Heart right ventricle (tissue), 16 donors: ENCODE results near the gene TMIE. TPM values are rescaled to one million over a fixed set of nuclear protein-coding genes. Genes with fewer than 3 reads are reported as not detected.

Experiments used
- ATAC-seq, 8 donors: fragments of 200-7000 bp; cut with Tn5 transposase; one replicate each; pipeline ENCODE4 v1.9.1; 2020; ENCODE audit warnings: mild to moderate bottlenecking in 8 of 8, moderate library complexity in 8 of 8, moderate number of reproducible peaks in 1 of 8
- DNase-seq, 2 donors: peaks; one replicate each; pipeline ENCODE4 v3.0.0-alpha.2; 2020
- H3K27ac ChIP-seq, 10 donors: fragments of 200-600 bp; sonication (generic) in 2 of 10; one replicate each; pipeline versions ENCODE4 v1.5.0 to v1.8.0; 2020 to 2022; ENCODE audit warnings: mild to moderate bottlenecking in 3 of 10
- H3K27me3 ChIP-seq, 7 donors: fragments of 200-600 bp; one replicate each; pipeline ENCODE4 v1.8.0; 2021 to 2022; ENCODE audit warnings: mild to moderate bottlenecking in 2 of 7
- H3K36me3 ChIP-seq, 9 donors: fragments of 200-600 bp; sonication (generic) in 1 of 9; one replicate each; pipeline versions ENCODE4 v1.5.0 to v1.8.0; 2020 to 2022; ENCODE audit warnings: mild to moderate bottlenecking in 2 of 9
- H3K4me1 ChIP-seq, 9 donors: fragments of 200-600 bp; sonication (generic) in 1 of 9; one replicate each; pipeline versions ENCODE4 v1.5.0 to v1.8.0; 2020 to 2022; ENCODE audit warnings: mild to moderate bottlenecking in 4 of 9
- H3K4me3 ChIP-seq, 10 donors: fragments of 200-600 bp; sonication (generic) in 2 of 10; one replicate each; pipeline versions ENCODE4 v1.5.0 to v1.8.0; 2020 to 2022; ENCODE audit warnings: mild to moderate bottlenecking in 7 of 10, moderate library complexity in 2 of 10
- H3K9me3 ChIP-seq, 11 donors: fragments of 200-600 bp in 10 of 11; sonication (generic) in 2 of 11; one replicate each; pipeline versions ENCODE4 v1.5.0 to v1.8.0; 2013 to 2022; ENCODE audit warnings: mild to moderate bottlenecking in 2 of 11, control low read depth in 1 of 11, moderate library complexity in 1 of 11
- CTCF ChIP-seq, 9 donors: fragments of 200-600 bp; sonication (generic) in 2 of 9; IDR thresholded peaks; one replicate each; pipeline versions ENCODE4 v1.5.0 to v1.8.0; 2021 to 2022; ENCODE audit warnings: antibody characterized with exemption in 9 of 9, mild to moderate bottlenecking in 5 of 9, moderate library complexity in 1 of 9
- WGBS, 2 donors: extraction: QIAGEN DNeasy Blood & Tissue Kit; methylation state at CpG; one replicate each; pipeline ENCODE4 v1.1.7; 2013; ENCODE audit warnings: inconsistent platforms in 1 of 2; 5-methylcytosine and 5-hydroxymethylcytosine counted together
- intact Hi-C, 10 donors: fragments of 100-400 bp; cut with DNase I; formaldehyde crosslinking; loops; one replicate each; pipeline versions ENCODE4 v1.11.1 to v1.14.2; 2022
- polyA plus RNA-seq, 2 donors: library from polyadenylated mRNA; stranded (reverse); fragments of 200-250 nt; gene quantifications; one replicate each; pipeline ENCODE4 v1.2.3, GENCODE V29; 2013
- total RNA-seq, 10 donors: library from RNA; stranded (reverse); fragmentation: NEBNext Ultra II Directional in 3 of 10; extraction: Animal tissue kit (Norgen Biotek cat#: 25700) in 3 of 10; gene quantifications; one replicate each; pipeline versions ENCODE4 v1.2.1 to v1.2.4, GENCODE V29; 2021 to 2023
- donor health status: Arrhythmogenic right ventricular cardiomyopathy.
- donor health status: ischemic (EF 13 %, LVEDD 7.1; RV severe dilation, severe dysfunction).
- donor health status: healthy with polysubstance abuse.
- donor health status: DM: no; HTN: yes; CAD: no.
- donor health status: DM: no; HTN: no; CAD: no.
- donor health status: ischemic (EF 25% LVEDD 6.9; RV normal size, moderate dysfunction).
- donor health status: ischemic (EF 25% LVEDD 5.7; RV mildly dilated, moderate dysfunction).
- donor health status: healthy.
- donor health status: DM: yes; HTN: yes; CAD: no.
- donor health status: Ischemic cardiomyopathy.
- donor health status: ischemic (EF 35%, LVEDD 5.7; RV mildly dilated, moderate dysfunction).
- donor health status: nonischemic (EF 11% LVEDD 7.7; RV severe dilation, severe dysfunction).
- donor health status: DM: yes; HTN: yes; CAD: no.
- donor health status: PGD.
- donor health status: ischemic (EF 29% LVEDD 5.4; RV normal size, mild dysfunction).
- donor health status: nonischemic (EF 23%, LVEDD 6.1; RV moderate dilation, normal function).

TMIE gene
- total and polyA plus RNA-seq, 12 donors = 0.21 to 1.2 (median 0.48) TPM; not detected in 1

GRCh38 chr3:46676601-46677410, 24.4 kb upstream of the TMIE start:
- H3K9me3 ChIP-seq = no peaks in the 10 kb centered on the region
- peaks cover 0 to 85% (median 6%) of the 10 kb centered on the region in 9 donors for H3K36me3 ChIP-seq
- no peaks in the 10 kb centered on the region for H3K27me3 ChIP-seq
- H3K27ac ChIP-seq = peak overlapping the region in 8 of 10 donors; percentile 5 to 59 (median 44)
- H3K4me1 ChIP-seq = peaks cover 2 to 40% (median 30%) of the 10 kb centered on the region in 9 donors
- DNase-seq = no peak
- H3K4me3 ChIP-seq = peak overlapping the region in 6 of 10 donors; percentile 14 to 30 (median 24)
- intact Hi-C loops = no loop called here
- no peak for TF ChIP-seq CTCF (IDR thresholded peaks at IDR 0.05)
- 78 to 83% methylated on average over 16 of the region's 16 CpGs for WGBS, 2 donors
- ATAC-seq = peak in 3 of 8 donors; percentile 1 to 23 (median 2)

- Histone ChIP-seq H3K27me3 (no peaks in the 10 kb centered on the region), H3K9me3 (no peaks in the 10 kb centered on the region), H3K4me3 (peak overlapping the region in 2 of 10 donors; percentile 28 to 30), H3K36me3 (peaks cover 0 to 85% (median 7%) of the 10 kb centered on the region in 9 donors), H3K27ac (peak overlapping the region in 8 of 10 donors; percentile 5 to 59 (median 44)), H3K4me1 (peaks cover 2 to 42% (median 33%) of the 10 kb centered on the region in 9 donors)
- intact Hi-C loops = no loop called here
- ATAC-seq (peak; percentile 29 to 82 (median 68)), DNase-seq (peak; percentile 78 to 79)
- no peak for TF ChIP-seq CTCF (IDR thresholded peaks at IDR 0.05)
- WGBS, 2 donors = 49 to 66% methylated on average over 6 of the region's 6 CpGs
Observed at GRCh38 chr3:46677411-46677726, 23.8 kb upstream of the TMIE start.

GRCh38 chr3:46678280-46678679, 22.9 kb upstream of the TMIE start:
- Histone ChIP-seq H3K27me3 (no peaks in the 10 kb centered on the region), H3K27ac (no peak overlapping the region), H3K36me3 (peaks cover 0 to 85% (median 16%) of the 10 kb centered on the region in 9 donors), H3K4me1 (peaks cover 2 to 42% (median 33%) of the 10 kb centered on the region in 9 donors), H3K4me3 (no peak overlapping the region), H3K9me3 (no peaks in the 10 kb centered on the region)
- WGBS, 2 donors = 93 to 96% methylated on average over 6 of the region's 6 CpGs
- no peak for DNase-seq
- ATAC-seq = no peak
- no peak for TF ChIP-seq CTCF (IDR thresholded peaks at IDR 0.05)
- intact Hi-C loops = no loop called here

- DNase-seq (no peak), ATAC-seq (no peak)
- peak overlapping the region in 4 of 10 donors; percentile 0 to 70 (median 16) for H3K27ac ChIP-seq
- H3K27me3 ChIP-seq = no peaks in the 10 kb centered on the region
- 91 to 94% methylated on average over 5 of the region's 5 CpGs for WGBS, 2 donors
- no peak overlapping the region for H3K4me3 ChIP-seq
- peaks cover 0 to 85% (median 16%) of the 10 kb centered on the region in 9 donors for H3K36me3 ChIP-seq
- intact Hi-C loops = no loop called here
- TF ChIP-seq CTCF (IDR thresholded peaks at IDR 0.05) = no peak
- H3K4me1 ChIP-seq = peaks cover 2 to 42% (median 33%) of the 10 kb centered on the region in 9 donors
- H3K9me3 ChIP-seq = no peaks in the 10 kb centered on the region
Observed at GRCh38 chr3:46679681-46680080, 21.5 kb upstream of the TMIE start.
